Upper lobe of left lung (tissue), 6 donors: ENCODE data around the gene FRMD3. TPM values are rescaled to one million over a fixed set of nuclear protein-coding genes. Genes with fewer than 3 reads are reported as not detected.

Source experiments
- ATAC-seq, 2 donors: fragments of 200-7000 bp; cut with Tn5 transposase; one replicate each; pipeline ENCODE4 v1.9.1; 2022; ENCODE audit warnings: mild to moderate bottlenecking in 2 of 2, moderate library complexity in 2 of 2; ENCODE audit not compliant: low FRiP score in 2 of 2
- DNase-seq, 2 donors: peaks; one replicate each; pipeline ENCODE4 v3.0.0-alpha.2; 2019 to 2020
- H3K27ac ChIP-seq, 4 donors: fragments of 200-600 bp; sonication (generic); one replicate each; pipeline ENCODE4 v1.5.1; 2016 to 2019
- H3K27me3 ChIP-seq, 4 donors: fragments of 200-600 bp; sonication (generic); one replicate each; pipeline ENCODE4 v1.5.1; 2017 to 2019
- H3K36me3 ChIP-seq, 4 donors: fragments of 200-600 bp; sonication (generic); one replicate each; pipeline ENCODE4 v1.5.1; 2016 to 2019
- H3K4me1 ChIP-seq, 4 donors: fragments of 200-600 bp; sonication (generic); one replicate each; pipeline ENCODE4 v1.5.1; 2018 to 2019
- H3K4me3 ChIP-seq, 4 donors: fragments of 200-600 bp; sonication (generic); one replicate each; pipeline ENCODE4 v1.5.1; 2017 to 2019; ENCODE audit warnings: mild to moderate bottlenecking in 2 of 4, moderate library complexity in 1 of 4
- H3K9me3 ChIP-seq, 4 donors: fragments of 200-600 bp; sonication (generic); one replicate each; pipeline ENCODE4 v1.5.1; 2018 to 2019
- CTCF ChIP-seq, 6 experiments: fragments of 450-650 bp in 4 of 6; fragments of 200-600 bp in 2 of 6; sonication (generic) in 2 of 6; IDR thresholded peaks; one replicate each; pipeline ENCODE4 v1.5.1; 2016 to 2019; ENCODE audit warnings: antibody characterized with exemption in 6 of 6
- EP300 ChIP-seq, 4 donors: sonication (generic); formaldehyde crosslinking; IDR thresholded peaks; one replicate each; pipeline ENCODE4 v1.5.1; 2017; ENCODE audit warnings: antibody characterized with exemption in 4 of 4, control low read depth in 2 of 4
- POLR2A ChIP-seq, 4 donors: fragments of 450-650 bp; IDR thresholded peaks; one replicate each; pipeline ENCODE4 v1.5.1; 2016 to 2017; ENCODE audit warnings: antibody characterized with exemption in 4 of 4, mild to moderate bottlenecking in 2 of 4
- POLR2AphosphoS5 ChIP-seq, 2 donors: sonication (generic); formaldehyde crosslinking; IDR thresholded peaks; one replicate each; pipeline ENCODE4 v1.5.1; 2017; ENCODE audit warnings: antibody characterized with exemption in 2 of 2
- WGBS, 2 donors: methylation state at CpG; one replicate each; pipeline ENCODE4 v1.1.5; 2017 to 2018; 5-methylcytosine and 5-hydroxymethylcytosine counted together
- total RNA-seq, 6 donors: library from RNA; depleted of rRNA in 4 of 6; stranded (reverse); fragments of >200 nt in 4 of 6; gene quantifications; one replicate each; pipeline versions ENCODE4 v1.1.0 to v1.2.1, GENCODE V29; 2016 to 2021
- donor health status: DM: no; HTN: no; CAD: no; lungs with moderate emphysema.
- donor health status: DM: no; HTN: yes; CAD: no; lungs with severe emphysema.

Gene FRMD3
- total RNA-seq, 6 donors from 2014 or later: 5.6 to 33.4 (median 10.4) TPM

GRCh38 chr9:83544002-83544698, 5.9 kb upstream of the FRMD3 start:
- Histone ChIP-seq H3K27ac (no peak overlapping the region), H3K9me3 (no peaks in the 10 kb centered on the region), H3K36me3 (no peaks in the 10 kb centered on the region), H3K27me3 (no peaks in the 10 kb centered on the region), H3K4me3 (no peak overlapping the region), H3K4me1 (peaks cover 0 to under 1% (median under 1%) of the 10 kb centered on the region in 4 donors)
- peak; percentile 80 to 89 for ATAC-seq
- DNase-seq: peak in 1 of 2 donors; percentile 28
- no peak for TF ChIP-seq EP300 (IDR thresholded peaks at IDR 0.05)
- no peak for TF ChIP-seq POLR2A (IDR thresholded peaks at IDR 0.05)
- TF ChIP-seq POLR2AphosphoS5 (IDR thresholded peaks at IDR 0.05): no peak
- peak; percentile 63 to 80 (median 75) for TF ChIP-seq CTCF (IDR thresholded peaks at IDR 0.05)
- WGBS, 2 donors: 47% methylated on average over 5 of the region's 5 CpGs

- 32 to 45% methylated on average over 6 of the region's 6 CpGs for WGBS, 2 donors
Observed at GRCh38 chr9:83538890-83539238, 663 bp upstream of the FRMD3 start.

GRCh38 chr9:83537331-83538171, 650 bp downstream of the FRMD3 start:
- peaks cover 8 to 23% (median 18%) of the 10 kb centered on the region in 4 donors for H3K4me1 ChIP-seq
- DNase-seq (peak in 1 of 2 donors; percentile 84), ATAC-seq (peak in 1 of 2 donors; percentile 25)
- WGBS, 2 donors: 4 to 5% methylated on average over 8 to 61 of the region's 63 CpGs
- no peak for TF ChIP-seq POLR2AphosphoS5 (IDR thresholded peaks at IDR 0.05)
- peak overlapping the region; percentile 53 to 79 (median 62) for H3K4me3 ChIP-seq
- no peaks in the 10 kb centered on the region for H3K36me3 ChIP-seq
- peaks cover 0 to 7% (median 0%) of the 10 kb centered on the region in 4 donors for H3K27me3 ChIP-seq
- H3K9me3 ChIP-seq: no peaks in the 10 kb centered on the region
- H3K27ac ChIP-seq: peak overlapping the region in 2 of 4 donors; percentile 70 to 75

More at GRCh38 chr9:83538890-83539238, 663 bp upstream of the FRMD3 start:
- Histone ChIP-seq H3K4me1 (peaks cover 8 to 23% (median 18%) of the 10 kb centered on the region in 4 donors), H3K9me3 (no peaks in the 10 kb centered on the region), H3K4me3 (peak overlapping the region in 3 of 4 donors; percentile 53 to 79 (median 67)), H3K36me3 (no peaks in the 10 kb centered on the region), H3K27me3 (peaks cover 0 to 7% (median 0%) of the 10 kb centered on the region in 4 donors), H3K27ac (peak overlapping the region; percentile 70 to 75 (median 70))
- DNase-seq (no peak), ATAC-seq (no peak)
- no peak for TF ChIP-seq POLR2AphosphoS5 (IDR thresholded peaks at IDR 0.05)
- no peak for TF ChIP-seq POLR2A (IDR thresholded peaks at IDR 0.05)
- no peak for TF ChIP-seq EP300 (IDR thresholded peaks at IDR 0.05)
- no peak for TF ChIP-seq CTCF (IDR thresholded peaks at IDR 0.05)

GRCh38 chr9:83536332-83536731, 1.9 kb downstream of the FRMD3 start:
- no peak for ATAC-seq
- Histone ChIP-seq H3K4me3 (no peak overlapping the region), H3K36me3 (no peaks in the 10 kb centered on the region), H3K9me3 (no peaks in the 10 kb centered on the region), H3K27ac (no peak overlapping the region), H3K27me3 (peaks cover 0 to 7% (median 0%) of the 10 kb centered on the region in 4 donors), H3K4me1 (peaks cover 8 to 23% (median 18%) of the 10 kb centered on the region in 4 donors)
- DNase-seq: no peak
- 33 to 47% methylated on average over 1 of the region's 1 CpG for WGBS, 2 donors
- TF ChIP-seq CTCF (IDR thresholded peaks at IDR 0.05): no peak
- TF ChIP-seq POLR2AphosphoS5 (IDR thresholded peaks at IDR 0.05): no peak
- TF ChIP-seq EP300 (IDR thresholded peaks at IDR 0.05): no peak
- no peak for TF ChIP-seq POLR2A (IDR thresholded peaks at IDR 0.05)

- H3K27me3 ChIP-seq: peaks cover 0 to 7% (median 0%) of the 10 kb centered on the region in 4 donors
- no peaks in the 10 kb centered on the region for H3K36me3 ChIP-seq
- H3K4me1 ChIP-seq: peaks cover 8 to 23% (median 18%) of the 10 kb centered on the region in 4 donors
- 79 to 80% methylated on average over 3 of the region's 3 CpGs for WGBS, 2 donors
- H3K4me3 ChIP-seq: no peak overlapping the region
- ATAC-seq (no peak), DNase-seq (no peak)
- no peaks in the 10 kb centered on the region for H3K9me3 ChIP-seq
- no peak for TF ChIP-seq POLR2AphosphoS5 (IDR thresholded peaks at IDR 0.05)
- no peak for TF ChIP-seq POLR2A (IDR thresholded peaks at IDR 0.05)
- TF ChIP-seq EP300 (IDR thresholded peaks at IDR 0.05): no peak
- no peak for TF ChIP-seq CTCF (IDR thresholded peaks at IDR 0.05)
- no peak overlapping the region for H3K27ac ChIP-seq
Observed at GRCh38 chr9:83535736-83536135, 2.5 kb downstream of the FRMD3 start.
